GM12878 (cell line): ENCODE data around the gene NAALADL2. TPM values are rescaled to one million over a fixed set of nuclear protein-coding genes. Genes with fewer than 3 reads are reported as not detected.

ENCODE experiments used
- ATAC-seq: fragments of 200-7000 bp; cut with Tn5 transposase; 3 replicates; pipeline ENCODE4 v1.9.1; 2020; ENCODE audit warnings: mild to moderate bottlenecking, moderate library complexity
- BruUV-seq: library from RNA; stranded (reverse); fragments of 400-500 nt; replicated peaks from 2 replicates; lab custom pipeline; 2021; lab: Mats Ljungman, UMichigan
- CTCF ChIA-PET: fragments of 300-600 bp; sonication (Branson Sonifier 250); formaldehyde crosslinking; extraction: SDS; loops from one replicate; lab custom pipeline; 2021; ENCODE audit warnings: inconsistent platforms; lab: Yijun Ruan, JAX
- POLR2A ChIA-PET: fragments of 350-600 bp; formaldehyde crosslinking; extraction: SDS; loops from one replicate; lab custom pipeline; 2021; ENCODE audit warnings: inconsistent platforms; lab: Charles Lee
- RAD21 ChIA-PET: fragments of 300-600 bp; sonication (Branson Sonifier 250); formaldehyde crosslinking; loops from one replicate; lab custom pipeline; 2023; ENCODE audit warnings: antibody characterized with exemption; ENCODE audit not compliant: unreplicated experiment; lab: Charles Lee
- SMC1A ChIA-PET: fragments of 300-600 bp; sonication (Branson Sonifier 250); formaldehyde crosslinking; loops from one replicate; lab custom pipeline; 2023; ENCODE audit not compliant: unreplicated experiment, uncharacterized antibody; lab: Charles Lee
- DNase-seq: peaks from one replicate; pipeline ENCODE4 v3.0.0-alpha.2; 2011; ENCODE audit warnings: low read depth, low spot score
- FAIRE-seq: peaks from 3 replicates; lab custom pipeline; 2011; peaks lifted over from hg19 to GRCh38; lab: Jason Lieb, UNC
- H2AFZ ChIP-seq: 2 replicates; pipeline ENCODE4 v1.6.0; 2011; ENCODE audit warnings: low read depth, low read length, control low read depth; ENCODE audit not compliant: control insufficient read depth
- H3K27ac ChIP-seq: 2 replicates; pipeline ENCODE4 v1.5.1; 2011; ENCODE audit warnings: control low read depth; ENCODE audit not compliant: control insufficient read depth, insufficient read depth
- H3K27me3 ChIP-seq, 2 experiments: replicated peaks in 1 of 2; 2 replicates each; pipeline versions ENCODE4 v1.6.0 to v1.6.1; 2011; ENCODE audit warnings: low read length in 1 of 2; ENCODE audit not compliant: control insufficient read depth in 2 of 2, insufficient read depth in 2 of 2
- H3K36me3 ChIP-seq, 2 experiments: 2 replicates each; pipeline ENCODE4 v1.5.1; 2011; ENCODE audit warnings: low read length in 1 of 2; ENCODE audit not compliant: control insufficient read depth in 2 of 2, insufficient read depth in 2 of 2
- H3K4me1 ChIP-seq: 2 replicates; pipeline ENCODE4 v1.6.1; 2011; ENCODE audit warnings: mild to moderate bottlenecking, low read length, moderate library complexity, mixed read lengths; ENCODE audit not compliant: control insufficient read depth, insufficient read depth
- H3K4me2 ChIP-seq: 2 replicates; pipeline ENCODE4 v1.6.0; 2011; ENCODE audit warnings: control low read depth; ENCODE audit not compliant: control insufficient read depth, insufficient read depth
- H3K4me3 ChIP-seq: fragments of 200-600 bp; sonication (generic); 2 replicates; pipeline ENCODE4 v1.5.1; 2016
- H3K79me2 ChIP-seq: 2 replicates; pipeline ENCODE4 v1.6.0; 2011; ENCODE audit warnings: low read length; ENCODE audit not compliant: control insufficient read depth, insufficient read depth
- H3K9ac ChIP-seq: 2 replicates; pipeline ENCODE4 v1.8.0; 2011; ENCODE audit warnings: low read length, control low read depth, mixed read lengths; ENCODE audit not compliant: control insufficient read depth, insufficient read depth
- H3K9me3 ChIP-seq: replicated peaks from 3 replicates; pipeline ENCODE4 v1.5.1; 2011; ENCODE audit warnings: mild to moderate bottlenecking, low read length; ENCODE audit not compliant: control insufficient read depth, insufficient read depth
- H4K20me1 ChIP-seq: 2 replicates; pipeline ENCODE4 v1.6.0; 2011; ENCODE audit not compliant: control insufficient read depth, insufficient read depth
- ATF2 ChIP-seq: IDR thresholded peaks from 2 replicates; pipeline ENCODE4 v1.6.1; 2012; ENCODE audit warnings: low read length, inconsistent platforms
- BCL11A ChIP-seq: IDR thresholded peaks from 2 replicates; pipeline ENCODE4 v1.6.1; 2011; ENCODE audit warnings: low read depth, low read length
- IRF4 ChIP-seq: IDR thresholded peaks from 2 replicates; pipeline ENCODE4 v1.6.1; 2011; ENCODE audit warnings: low read depth, low read length
- NR2C1 ChIP-seq: fragments of 450-650 bp; IDR thresholded peaks from 2 replicates; pipeline ENCODE4 v1.6.1; 2017; ENCODE audit warnings: antibody characterized with exemption, mild to moderate bottlenecking, moderate library complexity
- NRF1 ChIP-seq: conservative IDR thresholded peaks from 2 replicates; pipeline ENCODE4 v1.6.1; 2011; ENCODE audit warnings: mild to moderate bottlenecking, low read depth, low read length, improper control_type of control experiment
- RFX5 ChIP-seq: IDR thresholded peaks from 2 replicates; pipeline ENCODE4 v1.6.1; 2011; ENCODE audit warnings: low read depth, low read length, improper control_type of control experiment
- SUPT20H ChIP-seq: IDR thresholded peaks from 2 replicates; pipeline ENCODE4 v1.6.1; 2011; ENCODE audit warnings: low read depth, mild to moderate bottlenecking, low read length, moderate library complexity, borderline replicate concordance; ENCODE audit not compliant: control insufficient read depth
- WGBS: methylation state at CpG from one replicate; pipeline ENCODE4 v1.1.6; 2016; ENCODE audit warnings: low lambda C conversion rate; ENCODE audit not compliant: insufficient replicate concordance, insufficient coverage; ENCODE audit errors: missing lambda C conversion rate; 5-methylcytosine and 5-hydroxymethylcytosine counted together
- in situ Hi-C: fragments of 300-500 bp; cut with MboI; formaldehyde crosslinking; loops from 9 replicates; pipeline ENCODE4 v1.14.3; 2018; ENCODE audit warnings: mixed read lengths
- intact Hi-C: fragments of 100-400 bp; cut with micrococcal nuclease; formaldehyde crosslinking; loops from one replicate; pipeline ENCODE4 v1.14.2; 2022; ENCODE audit not compliant: unreplicated experiment
- polyA plus RNA-seq, 11 experiments: library from polyadenylated mRNA; depleted of rRNA in 4 of 11; unstranded in 6 of 11; stranded (reverse) in 5 of 11; fragments of >200 nt; fragmentation: Nextera tagmentation in 4 of 11; fragmentation: Illumina TruSeq in 1 of 11; extraction: Ambion mirVana in 4 of 11; extraction: Trizol in 1 of 11; gene quantifications; 1 replicate in 1 of 11; 2 replicates in 10 of 11; pipeline versions ENCODE4 v1.2.1 to v1.2.3, GENCODE V29; 2011 to 2016; ENCODE audit warnings: inconsistent platforms in 2 of 11, missing spikeins in 2 of 11, low read depth in 1 of 11
- total RNA-seq, 4 experiments: library from RNA; depleted of rRNA in 3 of 4; stranded (reverse); fragments of >200 nt in 3 of 4; fragmentation: Illumina TruSeq in 1 of 4; extraction: Trizol in 1 of 4; gene quantifications; 2 replicates each; pipeline versions ENCODE4 v1.2.1 to v1.2.3, GENCODE V29; 2013 to 2021
- TF ChIP-seq, protein P1 (sequence below): fragments of 150-350 bp; IDR thresholded peaks from 2 replicates; pipeline ENCODE4 v1.6.1; 2016; ENCODE audit warnings: low read depth, low read length

The NAALADL2 gene
- total and polyA plus RNA-seq, 10 of the 15 experiments (the other 5 are each of a cell fraction or from before 2014, with no cell fraction given): 0.06 to 10.8 (median 0.46) TPM

- Histone ChIP-seq H3K4me3 (no peak overlapping the region), H3K9ac (no peak overlapping the region), H4K20me1 (no peaks in the 10 kb centered on the region), H3K4me1 (no peaks in the 10 kb centered on the region), H3K36me3 (no peaks in the 10 kb centered on the region), H3K27ac (no peak overlapping the region), H3K79me2 (no peaks in the 10 kb centered on the region), H3K27me3 (no peaks in the 10 kb centered on the region; a peak in 1 of 4 replicates), H3K4me2 (no peak overlapping the region), H2AFZ (no peak overlapping the region), H3K9me3 (no peaks in the 10 kb centered on the region)
- DNase-seq (no peak), FAIRE-seq (no peak), ATAC-seq (no peak)
- WGBS: 73% methylated on average over 2 of the region's 2 CpGs
- ChIA-PET SMC1A (interaction anchor here (1.0 to 3.0 kb wide), 14 partner anchors 10 to 168 kb away, joined by 3 to 11 read pairs (median 4); no protein-coding TSS in a partner anchor), RAD21 (interaction anchor here (0.6 to 1.1 kb wide), 4 partner anchors 38 to 283 kb away, joined by 3 to 4 read pairs (median 3); no protein-coding TSS in a partner anchor), POLR2A (no interaction called here), CTCF (interaction anchor here (0.8 to 1.6 kb wide), 3 partner anchors 41 to 406 kb away, joined by 3 read pairs; no protein-coding TSS in a partner anchor)
- intact Hi-C loops (no loop called here), in situ Hi-C loops (no loop called here)
- TF ChIP-seq NR2C1: no peak
- no peak for TF ChIP-seq NRF1
- TF ChIP-seq, protein P1, sequence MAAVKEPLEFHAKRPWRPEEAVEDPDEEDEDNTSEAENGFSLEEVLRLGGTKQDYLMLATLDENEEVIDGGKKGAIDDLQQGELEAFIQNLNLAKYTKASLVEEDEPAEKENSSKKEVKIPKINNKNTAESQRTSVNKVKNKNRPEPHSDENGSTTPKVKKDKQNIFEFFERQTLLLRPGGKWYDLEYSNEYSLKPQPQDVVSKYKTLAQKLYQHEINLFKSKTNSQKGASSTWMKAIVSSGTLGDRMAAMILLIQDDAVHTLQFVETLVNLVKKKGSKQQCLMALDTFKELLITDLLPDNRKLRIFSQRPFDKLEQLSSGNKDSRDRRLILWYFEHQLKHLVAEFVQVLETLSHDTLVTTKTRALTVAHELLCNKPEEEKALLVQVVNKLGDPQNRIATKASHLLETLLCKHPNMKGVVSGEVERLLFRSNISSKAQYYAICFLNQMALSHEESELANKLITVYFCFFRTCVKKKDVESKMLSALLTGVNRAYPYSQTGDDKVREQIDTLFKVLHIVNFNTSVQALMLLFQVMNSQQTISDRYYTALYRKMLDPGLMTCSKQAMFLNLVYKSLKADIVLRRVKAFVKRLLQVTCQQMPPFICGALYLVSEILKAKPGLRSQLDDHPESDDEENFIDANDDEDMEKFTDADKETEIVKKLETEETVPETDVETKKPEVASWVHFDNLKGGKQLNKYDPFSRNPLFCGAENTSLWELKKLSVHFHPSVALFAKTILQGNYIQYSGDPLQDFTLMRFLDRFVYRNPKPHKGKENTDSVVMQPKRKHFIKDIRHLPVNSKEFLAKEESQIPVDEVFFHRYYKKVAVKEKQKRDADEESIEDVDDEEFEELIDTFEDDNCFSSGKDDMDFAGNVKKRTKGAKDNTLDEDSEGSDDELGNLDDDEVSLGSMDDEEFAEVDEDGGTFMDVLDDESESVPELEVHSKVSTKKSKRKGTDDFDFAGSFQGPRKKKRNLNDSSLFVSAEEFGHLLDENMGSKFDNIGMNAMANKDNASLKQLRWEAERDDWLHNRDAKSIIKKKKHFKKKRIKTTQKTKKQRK: no peak
- TF ChIP-seq BCL11A: no peak
- no peak for TF ChIP-seq SUPT20H
- no peak for TF ChIP-seq IRF4
- no peak for TF ChIP-seq ATF2
- no peak for TF ChIP-seq RFX5
- no TSS peak for BruUV-seq
Measured at GRCh38 chr3:175526191-175526590, 667.1 kb downstream of the NAALADL2 start.
